NB4 (cell line): Measurements from ENCODE around the gene ENOX2.

Experiments used
- DNase-seq: peaks from one replicate; pipeline ENCODE4 v3.0.0; 2010; ENCODE audit warnings: low read depth
- H3K4me3 ChIP-seq: one replicate; pipeline ENCODE4 v1.5.1; 2011; ENCODE audit warnings: mild to moderate bottlenecking, low read depth, low read length, moderate library complexity
- MAX ChIP-seq: IDR thresholded peaks from 2 replicates; pipeline ENCODE4 v1.6.1; 2011; ENCODE audit warnings: low read depth, low read length
- MYC ChIP-seq: IDR thresholded peaks from 2 replicates; pipeline ENCODE4 v1.6.1; 2011; ENCODE audit warnings: low read depth, low read length
- POLR2A ChIP-seq: IDR thresholded peaks from 2 replicates; pipeline ENCODE4 v1.6.1; 2011; ENCODE audit warnings: mild to moderate bottlenecking; ENCODE audit not compliant: insufficient read length; ENCODE audit errors: extremely low read depth
- TF ChIP-seq, protein P1 (sequence below): IDR thresholded peaks from one replicate; pipeline ENCODE4 v1.5.1; 2012; ENCODE audit warnings: low read depth, low read length

ENOX2 gene

DNA sequence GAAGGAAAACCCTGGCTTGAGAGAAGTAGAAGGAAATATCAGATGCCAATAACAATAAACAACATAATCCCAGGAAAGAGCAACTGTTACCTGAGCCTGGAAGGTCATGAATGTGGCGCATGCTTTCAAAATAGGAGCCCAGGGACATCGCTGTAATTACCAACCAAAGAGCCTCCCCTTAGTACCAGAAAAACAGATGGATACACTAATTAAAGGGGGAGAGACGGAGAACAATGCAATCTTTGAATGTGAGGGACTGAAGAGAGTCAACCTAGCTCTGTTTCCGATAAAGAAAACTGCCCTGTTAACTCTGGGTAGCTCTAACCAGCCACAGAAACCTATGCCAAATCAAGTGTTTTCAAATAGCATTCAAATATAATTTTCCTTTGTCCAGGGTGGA, 161.4 kb downstream of the ENOX2 start:
- H3K4me3 ChIP-seq: no peak overlapping the region
- TF ChIP-seq POLR2A: no peak
- no peak for TF ChIP-seq MYC
- TF ChIP-seq, protein P1, sequence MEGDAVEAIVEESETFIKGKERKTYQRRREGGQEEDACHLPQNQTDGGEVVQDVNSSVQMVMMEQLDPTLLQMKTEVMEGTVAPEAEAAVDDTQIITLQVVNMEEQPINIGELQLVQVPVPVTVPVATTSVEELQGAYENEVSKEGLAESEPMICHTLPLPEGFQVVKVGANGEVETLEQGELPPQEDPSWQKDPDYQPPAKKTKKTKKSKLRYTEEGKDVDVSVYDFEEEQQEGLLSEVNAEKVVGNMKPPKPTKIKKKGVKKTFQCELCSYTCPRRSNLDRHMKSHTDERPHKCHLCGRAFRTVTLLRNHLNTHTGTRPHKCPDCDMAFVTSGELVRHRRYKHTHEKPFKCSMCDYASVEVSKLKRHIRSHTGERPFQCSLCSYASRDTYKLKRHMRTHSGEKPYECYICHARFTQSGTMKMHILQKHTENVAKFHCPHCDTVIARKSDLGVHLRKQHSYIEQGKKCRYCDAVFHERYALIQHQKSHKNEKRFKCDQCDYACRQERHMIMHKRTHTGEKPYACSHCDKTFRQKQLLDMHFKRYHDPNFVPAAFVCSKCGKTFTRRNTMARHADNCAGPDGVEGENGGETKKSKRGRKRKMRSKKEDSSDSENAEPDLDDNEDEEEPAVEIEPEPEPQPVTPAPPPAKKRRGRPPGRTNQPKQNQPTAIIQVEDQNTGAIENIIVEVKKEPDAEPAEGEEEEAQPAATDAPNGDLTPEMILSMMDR: no peak
- TF ChIP-seq MAX: no peak
- no peak for DNase-seq

- TF ChIP-seq POLR2A: no peak
- TF ChIP-seq MYC: no peak
- DNase-seq: no peak
- H3K4me3 ChIP-seq: no peak overlapping the region
These were observed 161.9 kb downstream of the ENOX2 start for GRCh38 chrX:130741151-130741550.

DNA sequence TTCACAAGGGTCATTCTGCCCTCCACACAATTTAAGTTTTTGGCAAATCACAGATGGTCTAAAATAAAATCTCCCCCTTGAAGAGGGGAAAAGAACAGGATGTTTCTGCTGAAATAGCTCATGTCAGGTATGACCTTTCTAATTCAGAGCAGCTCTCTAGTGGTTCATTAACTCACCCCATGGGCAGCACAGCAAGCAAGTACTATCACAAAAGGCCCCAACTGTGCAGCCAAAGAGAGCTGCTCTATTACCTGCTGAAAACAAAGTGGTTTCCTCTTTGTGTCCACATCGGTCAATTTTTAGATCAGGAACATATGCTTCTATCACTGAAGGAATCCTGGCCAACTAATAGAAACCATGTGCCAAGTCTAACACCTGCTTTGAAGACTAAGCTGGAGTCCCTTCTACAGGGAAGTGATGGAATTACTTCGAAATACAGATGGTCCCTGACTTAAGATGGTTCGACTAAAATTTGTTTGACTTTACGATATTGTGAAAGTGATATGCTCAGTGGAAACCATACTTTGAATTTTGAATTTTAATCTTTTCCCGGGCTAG, 164.3 kb downstream of the ENOX2 start:
- TF ChIP-seq MYC: no peak
- TF ChIP-seq, protein P1: no peak
- TF ChIP-seq MAX: no peak
- TF ChIP-seq POLR2A: no peak
- no peak overlapping the region for H3K4me3 ChIP-seq
- no peak for DNase-seq

- TF ChIP-seq MYC (no peak), MAX (no peak), POLR2A (no peak)
- TF ChIP-seq, protein P1: no peak
- DNase-seq: no peak
- no peak overlapping the region for H3K4me3 ChIP-seq
These were observed 168.3 kb downstream of the ENOX2 start for GRCh38 chrX:130734713-130735112.

DNA sequence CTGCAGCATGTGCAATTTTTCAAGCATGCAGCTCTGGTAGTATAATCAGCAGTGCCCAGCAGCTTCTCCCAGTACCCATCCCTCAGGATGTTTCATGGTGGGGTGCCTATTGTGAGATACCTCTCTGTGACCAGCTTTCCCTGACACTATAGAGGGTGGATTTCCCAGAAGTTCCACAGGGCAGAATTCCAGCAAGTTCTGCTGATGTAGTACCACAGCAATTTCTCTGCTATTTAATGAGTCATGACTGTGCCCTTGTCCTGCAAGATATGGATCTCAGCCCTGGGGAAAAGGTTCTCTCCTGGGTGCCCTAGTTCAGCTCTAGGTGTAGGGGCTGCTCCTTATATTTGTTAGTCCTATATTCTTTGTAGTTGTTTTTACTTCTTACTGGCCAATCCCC, 174.8 kb downstream of the ENOX2 start:
- no peak for TF ChIP-seq MYC
- no peak for TF ChIP-seq POLR2A
- no peak for TF ChIP-seq MAX
- TF ChIP-seq, protein P1: no peak
- no peak overlapping the region for H3K4me3 ChIP-seq
- DNase-seq: no peak

DNA sequence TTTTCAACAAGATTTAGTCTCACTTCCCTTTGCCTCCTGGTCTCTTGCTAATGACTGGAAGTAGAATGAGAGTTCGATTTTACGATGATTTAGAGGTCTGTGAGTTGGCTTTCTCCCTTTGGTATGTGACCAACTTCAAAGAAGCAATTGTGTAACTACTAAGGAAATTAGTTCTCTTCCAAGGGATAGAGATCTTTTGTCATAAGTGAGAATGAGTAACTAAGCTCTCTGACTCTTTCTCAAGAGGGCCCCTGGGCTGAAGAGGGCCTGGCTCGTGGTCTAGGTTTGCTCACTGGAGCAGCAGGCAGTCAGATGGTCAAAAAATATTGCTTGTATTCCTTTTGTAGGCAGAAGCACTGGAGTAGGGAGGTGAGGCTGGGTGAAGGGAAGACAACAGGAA, 176.3 kb downstream of the ENOX2 start:
- H3K4me3 ChIP-seq: no peak overlapping the region
- peak; percentile 58 for DNase-seq
- no peak for TF ChIP-seq MYC
- no peak for TF ChIP-seq MAX
- TF ChIP-seq, protein P1: no peak
- TF ChIP-seq POLR2A: no peak
